Left ventricle myocardium inferior (tissue), 1 donor: ENCODE data around the gene REPIN1. TPM values are rescaled to one million over a fixed set of nuclear protein-coding genes. Genes with fewer than 3 reads are reported as not detected.

ENCODE experiments used
- DNase-seq: peaks from one replicate; pipeline ENCODE4 v3.0.0-alpha.2; 2020
- H3K27ac ChIP-seq: fragments of 200-600 bp; replicated peaks from 2 replicates; pipeline ENCODE4 v1.8.0; 2021
- H3K27me3 ChIP-seq: fragments of 200-600 bp; 2 replicates; pipeline ENCODE4 v1.8.0; 2021; ENCODE audit warnings: low read depth
- H3K36me3 ChIP-seq: fragments of 200-600 bp; 2 replicates; pipeline ENCODE4 v1.8.0; 2021
- H3K4me1 ChIP-seq: fragments of 200-600 bp; 2 replicates; pipeline ENCODE4 v1.8.0; 2021
- H3K4me3 ChIP-seq: fragments of 200-600 bp; 2 replicates; pipeline ENCODE4 v1.8.0; 2021; ENCODE audit warnings: mild to moderate bottlenecking, moderate library complexity
- H3K9me3 ChIP-seq: fragments of 200-600 bp; replicated peaks from 2 replicates; pipeline ENCODE4 v1.8.0; 2021
- CTCF ChIP-seq: fragments of 200-600 bp; IDR thresholded peaks from 2 replicates; pipeline ENCODE4 v1.8.0; 2021; ENCODE audit warnings: antibody characterized with exemption, mild to moderate bottlenecking, borderline replicate concordance
- intact Hi-C: fragments of 100-400 bp; cut with micrococcal nuclease; formaldehyde crosslinking; loops from one replicate; pipeline ENCODE4 v1.11.0; 2022
- total RNA-seq: library from RNA; stranded (reverse); fragmentation: NEBNext Ultra II Directional; extraction: Animal tissue kit (Norgen Biotek cat#: 25700); gene quantifications from one replicate; pipeline ENCODE4 v1.2.1, GENCODE V29; 2021
- donor health status: DM: no; HTN: yes; CAD: no; lungs with severe emphysema.

REPIN1 gene
- total RNA-seq, 1 donor from 2014 or later: 110 TPM

GRCh38 chr7:150323682-150324372 is 44.8 kb upstream of the REPIN1 start:
- Histone ChIP-seq H3K27me3 (peaks cover 23% of the 10 kb centered on the region), H3K4me1 (peaks cover 26% of the 10 kb centered on the region), H3K36me3 (peaks cover 5% of the 10 kb centered on the region), H3K27ac (peak overlapping the region; percentile 58), H3K4me3 (peak overlapping the region; percentile 74), H3K9me3 (no peaks in the 10 kb centered on the region)
- DNase-seq: no peak
- no peak for TF ChIP-seq CTCF
- intact Hi-C loops: no loop called here

GRCh38 chr7:150324373-150324961 is 44.2 kb upstream of the REPIN1 start:
- peak overlapping the region; percentile 58 for H3K27ac ChIP-seq
- H3K4me3 ChIP-seq: peak overlapping the region; percentile 74
- H3K27me3 ChIP-seq: peaks cover 23% of the 10 kb centered on the region
- DNase-seq: no peak
- peaks cover 5% of the 10 kb centered on the region for H3K36me3 ChIP-seq
- H3K4me1 ChIP-seq: peaks cover 26% of the 10 kb centered on the region
- intact Hi-C loops: no loop called here
- H3K9me3 ChIP-seq: no peaks in the 10 kb centered on the region
- no peak for TF ChIP-seq CTCF

- Histone ChIP-seq H3K27me3 (peaks cover 23% of the 10 kb centered on the region), H3K36me3 (peaks cover 5% of the 10 kb centered on the region), H3K4me1 (peaks cover 26% of the 10 kb centered on the region), H3K4me3 (no peak overlapping the region), H3K27ac (no peak overlapping the region), H3K9me3 (no peaks in the 10 kb centered on the region)
- intact Hi-C loops: no loop called here
- no peak for TF ChIP-seq CTCF
- no peak for DNase-seq
Measured at GRCh38 chr7:150325110-150325611, 43.5 kb upstream of the REPIN1 start.

- no peak for TF ChIP-seq CTCF
- intact Hi-C loops: no loop called here
- no peak for DNase-seq
- peaks cover 26% of the 10 kb centered on the region for H3K4me1 ChIP-seq
- no peak overlapping the region for H3K27ac ChIP-seq
- H3K9me3 ChIP-seq: no peaks in the 10 kb centered on the region
- peaks cover 5% of the 10 kb centered on the region for H3K36me3 ChIP-seq
- no peak overlapping the region for H3K4me3 ChIP-seq
- peaks cover 23% of the 10 kb centered on the region for H3K27me3 ChIP-seq
Measured at GRCh38 chr7:150325901-150326300, 42.7 kb upstream of the REPIN1 start.

GRCh38 chr7:150326657-150327268 is 41.9 kb upstream of the REPIN1 start:
- Histone ChIP-seq H3K27me3 (peaks cover 23% of the 10 kb centered on the region), H3K4me1 (peaks cover 26% of the 10 kb centered on the region), H3K4me3 (no peak overlapping the region), H3K27ac (no peak overlapping the region), H3K36me3 (peaks cover 5% of the 10 kb centered on the region), H3K9me3 (no peaks in the 10 kb centered on the region)
- no peak for TF ChIP-seq CTCF
- intact Hi-C loops: no loop called here
- DNase-seq: no peak
